Activated B cell treated with CpG ODN at 0.5 μM for 24 hours (primary cell): Measurements from ENCODE around the gene TBL3. TPM values are rescaled to one million over a fixed set of nuclear protein-coding genes. Genes with fewer than 3 reads are reported as not detected.

Experiments used
- ATAC-seq: fragments of 200-7000 bp; cut with Tn5 transposase; one replicate; pipeline ENCODE4 v1.10.0; 2021; ENCODE audit warnings: low read depth, mild to moderate bottlenecking, moderate library complexity
- CTCF ChIA-PET: fragments of 350-600 bp; sonication (Branson Sonifier 250); formaldehyde crosslinking; loops from one replicate; lab custom pipeline; 2021; ENCODE audit warnings: antibody characterized with exemption; lab: Charles Lee
- POLR2A ChIA-PET: fragments of 350-600 bp; sonication (Branson Sonifier 250); formaldehyde crosslinking; loops from one replicate; lab custom pipeline; 2021; ENCODE audit warnings: antibody characterized with exemption; lab: Charles Lee
- DNase-seq: peaks from one replicate; pipeline ENCODE4 v3.0.0; 2022
- H3K27ac Mint-ChIP-seq: one replicate; pipeline ENCODE4 v1.8.0; 2020; ENCODE audit warnings: mixed read lengths
- H3K27me3 Mint-ChIP-seq: one replicate; pipeline ENCODE4 v1.8.0; 2021; ENCODE audit warnings: mixed read lengths
- H3K36me3 Mint-ChIP-seq: one replicate; pipeline ENCODE4 v1.8.0; 2021; ENCODE audit warnings: low read depth, mixed read lengths
- H3K4me1 Mint-ChIP-seq: one replicate; pipeline ENCODE4 v1.8.0; 2021; ENCODE audit warnings: mixed read lengths
- H3K4me3 Mint-ChIP-seq: one replicate; pipeline ENCODE4 v1.8.0; 2020; ENCODE audit warnings: mild to moderate bottlenecking, mixed read lengths
- H3K9me3 Mint-ChIP-seq: one replicate; pipeline ENCODE4 v1.8.0; 2020; ENCODE audit warnings: mixed read lengths
- CTCF ChIP-seq: fragments of 200-600 bp; IDR thresholded peaks from one replicate; pipeline ENCODE4 v1.8.0; 2022; ENCODE audit warnings: antibody characterized with exemption, mild to moderate bottlenecking
- intact Hi-C: fragments of 100-400 bp; cut with micrococcal nuclease; formaldehyde crosslinking; loops from one replicate; pipeline ENCODE4 v1.15.1; 2024
- total RNA-seq: library from RNA; stranded (reverse); gene quantifications from 2 replicates; pipeline ENCODE4 v1.2.3, GENCODE V29; 2022

TBL3 gene
- total RNA-seq, 1 donor from 2014 or later = 44.2 TPM

- peak overlapping the region; percentile 92 for H3K4me3 Mint-ChIP-seq
- no peak for DNase-seq
- intact Hi-C loops = loop anchor here (1.0 to 10.0 kb wide), 7 partner anchors 8 to 1191 kb away; partner anchors contain the start of genes GFER, MSRB1, RNPS1 and TBL3
Measured at GRCh38 chr16:1963806-1964505, 7.9 kb upstream of the TBL3 start.

GRCh38 chr16:1964506-1965395 is 7.1 kb upstream of the TBL3 start, which contains the start of gene RPS2:
RPS2 (minus strand) TSS chr16:1964826; CDS start chr16:1964625, 201 bp downstream.
- no peak for TF ChIP-seq CTCF
- intact Hi-C loops = loop anchor here (1.0 to 10.0 kb wide), 7 partner anchors 8 to 1190 kb away; partner anchors contain the start of genes GFER, MSRB1, RNPS1 and TBL3
- Mint-ChIP-seq H3K9me3 (no peaks in the 10 kb centered on the region), H3K27ac (peak within 1 kb of the TSS; percentile 94), H3K36me3 (peaks cover 45% of the 10 kb centered on the region), H3K4me1 (peaks cover 50% of the 10 kb centered on the region), H3K4me3 (peak within 1 kb of the TSS; percentile 92), H3K27me3 (no peaks in the 10 kb centered on the region)
- ATAC-seq (peak; percentile 93), DNase-seq (peak; percentile 95)
- ChIA-PET POLR2A (interaction anchor here (0.6 to 9.7 kb wide), 59 partner anchors 9 to 1927 kb away, joined by 3 to 351 read pairs (median 4); partner anchors contain the start of genes ATP6V0C, CHTF18, CRAMP1 and ECI1), CTCF (interaction anchor here (0.8 to 1.5 kb wide), 3 partner anchors 28 to 176 kb away, joined by 3 read pairs; no protein-coding TSS in a partner anchor)

More at GRCh38 chr16:1963806-1964505, 7.9 kb upstream of the TBL3 start:
- H3K9me3 Mint-ChIP-seq = no peaks in the 10 kb centered on the region
- ChIA-PET POLR2A (interaction anchor here (0.6 to 9.7 kb wide), 51 partner anchors 7 to 1926 kb away, joined by 3 to 351 read pairs (median 4); partner anchors contain the start of genes ATP6V0C, CHTF18, CRAMP1 and ECI1), CTCF (interaction anchor here (0.7 to 1.5 kb wide), 3 partner anchors 22 to 40 kb away, joined by 3 read pairs; no protein-coding TSS in a partner anchor)
- no peaks in the 10 kb centered on the region for H3K27me3 Mint-ChIP-seq
- peak overlapping the region; percentile 90 for H3K27ac Mint-ChIP-seq
- TF ChIP-seq CTCF = no peak
- peaks cover 45% of the 10 kb centered on the region for H3K36me3 Mint-ChIP-seq
- H3K4me1 Mint-ChIP-seq = peaks cover 55% of the 10 kb centered on the region
- peak; percentile 13 for ATAC-seq

- DNase-seq (no peak), ATAC-seq (no peak)
- H3K4me3 Mint-ChIP-seq = peak overlapping the region; percentile 92
- H3K4me1 Mint-ChIP-seq = peaks cover 42% of the 10 kb centered on the region
- H3K36me3 Mint-ChIP-seq = peaks cover 40% of the 10 kb centered on the region
- no peaks in the 10 kb centered on the region for H3K9me3 Mint-ChIP-seq
- no peak for TF ChIP-seq CTCF
- intact Hi-C loops = loop anchor here (2.0 to 10.0 kb wide), 2 partner anchors 43 to 1189 kb away; partner anchors contain the start of gene ZNF598
- CTCF ChIA-PET = interaction anchor here (0.8 to 1.2 kb wide), 2 partner anchors 27 to 175 kb away, joined by 3 read pairs; no protein-coding TSS in a partner anchor
- no peaks in the 10 kb centered on the region for H3K27me3 Mint-ChIP-seq
- POLR2A ChIA-PET = interaction anchor here (0.5 to 9.7 kb wide), 37 partner anchors 8 to 1158 kb away, joined by 3 to 351 read pairs (median 5); partner anchors contain the start of genes CRAMP1, EME2, FAHD1 and FLYWCH2
- peak overlapping the region; percentile 94 for H3K27ac Mint-ChIP-seq
Measured at GRCh38 chr16:1965396-1966001, 6.4 kb upstream of the TBL3 start.

GRCh38 chr16:1966460-1966859 is 5.4 kb upstream of the TBL3 start, which contains the start of gene RNF151:
RNF151 (plus strand) TSS chr16:1966856; CDS start chr16:1966882, 26 bp downstream.
- ATAC-seq (no peak), DNase-seq (no peak)
- intact Hi-C loops = loop anchor here (10.0 kb wide), 1 partner anchor 1188 kb away; no protein-coding TSS in a partner anchor
- CTCF ChIA-PET = no interaction called here
- no peak for TF ChIP-seq CTCF
- Mint-ChIP-seq H3K36me3 (peaks cover 33% of the 10 kb centered on the region), H3K27ac (peak within 1 kb of the TSS; percentile 94), H3K4me3 (peak within 1 kb of the TSS; percentile 92), H3K9me3 (no peaks in the 10 kb centered on the region), H3K27me3 (no peaks in the 10 kb centered on the region), H3K4me1 (peaks cover 40% of the 10 kb centered on the region)
- POLR2A ChIA-PET = interaction anchor here (0.5 to 9.7 kb wide), 5 partner anchors 17 to 568 kb away, joined by 3 to 351 read pairs (median 9); partner anchors contain the start of genes EME2, GFER, MRPS34 and NME3
